HEK293 (cell line): ENCODE data around the gene NKAPD1.

ENCODE experiments used
- ZFP37 ChIP-seq: fragments of 450-650 bp; formaldehyde crosslinking; IDR thresholded peaks from 2 replicates; pipeline ENCODE4 v1.5.1; 2016; ENCODE audit warnings: missing biosample characterization, missing genetic modification characterization
- TF ChIP-seq, protein P1 (sequence below): fragments of 450-650 bp; formaldehyde crosslinking; IDR thresholded peaks from 2 replicates; pipeline ENCODE4 v1.5.1; 2016; ENCODE audit warnings: missing biosample characterization, missing genetic modification characterization

DNA sequence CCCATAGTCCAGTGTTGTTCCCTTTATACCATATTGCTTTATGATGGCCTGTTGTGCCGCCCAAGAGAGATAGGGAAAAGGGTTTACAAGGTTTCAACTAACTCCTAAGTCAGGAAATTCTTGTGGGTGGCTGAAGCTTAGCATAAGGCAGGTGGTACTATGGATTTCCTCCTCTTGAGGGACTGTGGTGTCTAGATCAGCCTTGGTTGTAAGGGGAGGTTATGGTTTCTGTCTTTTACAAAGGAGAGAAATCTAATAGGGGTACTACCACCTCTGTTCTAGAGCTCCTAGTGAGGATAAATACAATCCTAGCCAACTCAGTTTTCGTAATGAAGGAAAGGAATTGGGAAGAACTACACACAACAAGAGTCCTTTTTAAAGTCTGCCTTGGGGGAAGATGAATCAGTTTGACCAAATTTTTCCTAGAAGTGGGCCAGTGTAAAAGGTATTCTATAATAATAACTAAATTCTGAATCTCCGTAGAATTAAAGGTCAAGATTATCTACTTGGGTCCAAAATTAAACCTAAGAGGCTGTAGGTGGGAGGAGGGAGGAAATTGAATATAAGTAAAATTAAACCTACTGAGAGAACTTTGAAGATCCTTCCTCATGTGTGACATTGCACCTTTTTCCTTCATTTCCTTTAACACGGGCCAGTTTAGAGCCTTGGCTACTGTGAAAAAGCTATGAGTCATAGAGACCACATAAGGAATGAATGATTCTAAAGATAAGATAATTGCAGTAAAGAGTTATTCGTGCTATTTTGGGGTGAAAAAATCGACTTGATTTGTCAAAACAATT lies 31.7 kb upstream of the NKAPD1 start:
- no peak for TF ChIP-seq ZFP37 (tag by site-specific recombination)
- TF ChIP-seq, protein P1, sequence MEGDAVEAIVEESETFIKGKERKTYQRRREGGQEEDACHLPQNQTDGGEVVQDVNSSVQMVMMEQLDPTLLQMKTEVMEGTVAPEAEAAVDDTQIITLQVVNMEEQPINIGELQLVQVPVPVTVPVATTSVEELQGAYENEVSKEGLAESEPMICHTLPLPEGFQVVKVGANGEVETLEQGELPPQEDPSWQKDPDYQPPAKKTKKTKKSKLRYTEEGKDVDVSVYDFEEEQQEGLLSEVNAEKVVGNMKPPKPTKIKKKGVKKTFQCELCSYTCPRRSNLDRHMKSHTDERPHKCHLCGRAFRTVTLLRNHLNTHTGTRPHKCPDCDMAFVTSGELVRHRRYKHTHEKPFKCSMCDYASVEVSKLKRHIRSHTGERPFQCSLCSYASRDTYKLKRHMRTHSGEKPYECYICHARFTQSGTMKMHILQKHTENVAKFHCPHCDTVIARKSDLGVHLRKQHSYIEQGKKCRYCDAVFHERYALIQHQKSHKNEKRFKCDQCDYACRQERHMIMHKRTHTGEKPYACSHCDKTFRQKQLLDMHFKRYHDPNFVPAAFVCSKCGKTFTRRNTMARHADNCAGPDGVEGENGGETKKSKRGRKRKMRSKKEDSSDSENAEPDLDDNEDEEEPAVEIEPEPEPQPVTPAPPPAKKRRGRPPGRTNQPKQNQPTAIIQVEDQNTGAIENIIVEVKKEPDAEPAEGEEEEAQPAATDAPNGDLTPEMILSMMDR = no peak
